Measurements from ENCODE around the gene SNX8.
"Not testable (repeated sequence)": the region's sequence is repeated elsewhere in the genome, so short reads cannot be mapped to it uniquely, and the experiment has no call there.

Gene SNX8

DNA sequence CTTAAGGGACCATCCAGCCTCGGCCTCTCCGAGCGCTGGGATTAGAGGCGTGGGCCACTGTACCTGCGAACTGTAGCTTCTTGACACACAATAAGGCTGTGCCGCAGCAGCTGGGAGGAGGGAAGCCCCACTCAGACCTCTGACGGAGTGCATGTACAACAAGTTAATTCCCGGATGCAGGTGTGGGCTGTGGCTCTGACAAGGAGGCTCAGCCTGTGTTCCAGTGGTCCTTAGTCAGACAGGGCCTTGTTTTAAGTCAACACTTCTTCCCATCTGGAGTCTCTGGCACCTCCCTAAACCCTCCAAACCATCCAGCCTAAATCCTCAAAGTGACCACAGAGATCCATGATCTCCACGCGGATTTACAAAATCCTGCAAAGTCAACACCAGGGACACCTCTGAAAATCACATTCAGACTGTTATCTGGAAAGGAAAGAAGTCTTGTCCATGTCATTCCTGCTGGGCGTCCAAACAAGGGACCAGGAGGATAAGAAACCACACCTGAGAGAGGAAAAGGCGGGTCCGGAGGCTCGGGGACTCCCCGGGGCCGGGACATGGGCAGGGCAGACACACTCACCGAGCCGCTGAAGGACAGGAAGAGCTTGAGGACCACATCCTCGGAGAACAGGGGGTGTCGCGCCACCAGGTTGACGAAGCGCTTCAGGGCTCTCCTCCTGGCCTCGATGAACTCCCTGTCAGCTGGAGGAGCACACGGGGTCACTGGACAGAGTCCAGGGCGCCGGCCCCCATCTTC, 42.8 kb downstream of the SNX8 start:
- H3K4me1 ChIP-seq (ENCODE audit: insufficient read depth, low read length) = no peaks in the 10 kb centered on the region
- peaks cover 11% of the 10 kb centered on the region for H3K36me3 ChIP-seq (ENCODE audit: insufficient read depth, low read length)
- no peaks in the 10 kb centered on the region for H3K9me3 ChIP-seq (ENCODE audit: low read length)
- H3K9ac ChIP-seq (ENCODE audit: low read length) = no peak overlapping the region
- H3K4me3 ChIP-seq (ENCODE audit: low read depth in 1 of 2, low read length in 2 of 2) = no peak overlapping the region
- H3K27ac ChIP-seq (ENCODE audit: low read depth, low read length) = no peak overlapping the region
- H3K27me3 ChIP-seq (ENCODE audit: control insufficient read depth in 1 of 2, insufficient read depth in 2 of 2, low read length in 2 of 2) = no peaks in the 10 kb centered on the region

DNA sequence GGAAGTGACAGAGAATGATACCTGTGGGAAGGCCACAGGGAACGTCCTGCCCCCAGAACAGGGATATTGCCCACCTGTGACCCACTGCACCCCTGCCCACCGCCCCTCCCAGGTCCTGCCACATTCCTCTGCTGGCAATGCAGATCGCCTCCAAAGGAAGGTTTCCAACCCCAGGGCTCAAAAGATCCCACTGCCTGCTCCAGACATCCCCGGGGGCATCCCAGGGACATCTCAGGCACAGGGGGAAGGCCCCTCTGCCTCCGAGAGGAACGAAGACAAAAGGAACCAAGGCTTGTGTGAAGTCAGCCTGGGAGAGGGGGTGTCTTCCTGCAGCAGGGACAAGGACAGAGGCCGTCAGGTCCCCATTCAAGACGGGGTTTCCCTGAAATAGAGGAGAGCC, 43.7 kb downstream of the SNX8 start:
- H3K4me1 ChIP-seq (ENCODE audit: insufficient read depth, low read length) = no peaks in the 10 kb centered on the region
- no peaks in the 10 kb centered on the region for H3K9me3 ChIP-seq (ENCODE audit: low read length)
- H3K9ac ChIP-seq (ENCODE audit: low read length) = no peak overlapping the region
- H3K27me3 ChIP-seq (ENCODE audit: control insufficient read depth in 1 of 2, insufficient read depth in 2 of 2, low read length in 2 of 2) = no peaks in the 10 kb centered on the region
- H3K27ac ChIP-seq (ENCODE audit: low read depth, low read length) = no peak overlapping the region
- no peak overlapping the region for H3K4me3 ChIP-seq (ENCODE audit: low read depth in 1 of 2, low read length in 2 of 2)
- peaks cover 11% of the 10 kb centered on the region for H3K36me3 ChIP-seq (ENCODE audit: insufficient read depth, low read length)

GRCh38 chr7:2269991-2270460, 44.2 kb downstream of the SNX8 start:
- H3K27ac ChIP-seq (ENCODE audit: low read depth, low read length) = no peak overlapping the region
- no peaks in the 10 kb centered on the region for H3K27me3 ChIP-seq (ENCODE audit: control insufficient read depth in 1 of 2, insufficient read depth in 2 of 2, low read length in 2 of 2)
- H3K36me3 ChIP-seq (ENCODE audit: insufficient read depth, low read length) = peaks cover 11% of the 10 kb centered on the region
- H3K4me3 ChIP-seq (ENCODE audit: low read depth in 1 of 2, low read length in 2 of 2) = no peak overlapping the region
- H3K4me1 ChIP-seq (ENCODE audit: insufficient read depth, low read length) = no peaks in the 10 kb centered on the region
- H3K9ac ChIP-seq (ENCODE audit: low read length) = no peak overlapping the region
- H3K9me3 ChIP-seq (ENCODE audit: low read length) = no peaks in the 10 kb centered on the region

GRCh38 chr7:2269089-2269990, 44.9 kb downstream of the SNX8 start:
- not testable (repeated sequence) for H3K4me3 ChIP-seq (ENCODE audit: low read depth in 1 of 2, low read length in 2 of 2); H3K27me3 ChIP-seq (ENCODE audit: control insufficient read depth in 1 of 2, insufficient read depth in 2 of 2, low read length in 2 of 2); H3K36me3 ChIP-seq (ENCODE audit: insufficient read depth, low read length); H3K9me3 ChIP-seq (ENCODE audit: low read length); H3K4me1 ChIP-seq (ENCODE audit: insufficient read depth, low read length); H3K27ac ChIP-seq (ENCODE audit: low read depth, low read length); H3K9ac ChIP-seq (ENCODE audit: low read length)

DNA sequence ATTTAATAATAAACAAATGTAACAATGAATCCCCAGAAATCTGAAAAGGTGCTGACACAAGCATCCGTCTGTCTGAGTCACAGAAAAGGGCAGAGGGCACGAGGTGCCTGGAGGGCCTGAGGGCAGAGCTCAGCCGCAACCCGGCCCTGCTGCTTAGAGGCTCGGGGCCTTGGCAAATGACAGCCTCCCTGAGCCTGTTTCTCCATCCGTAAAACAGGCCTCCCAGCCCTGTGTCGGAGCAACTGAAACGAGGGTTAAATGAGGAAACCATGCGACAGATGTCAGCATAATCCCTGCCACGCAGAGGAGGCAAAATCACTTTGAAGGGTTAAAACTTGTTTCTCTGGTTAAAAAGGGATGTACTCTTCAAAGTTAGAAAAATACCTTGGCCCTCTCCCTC, 47.3 kb downstream of the SNX8 start:
- Histone ChIP-seq H3K9me3 (ENCODE audit: low read length) (no peaks in the 10 kb centered on the region), H3K27ac (ENCODE audit: low read depth, low read length) (no peak overlapping the region), H3K4me1 (ENCODE audit: insufficient read depth, low read length) (no peaks in the 10 kb centered on the region), H3K36me3 (ENCODE audit: insufficient read depth, low read length) (peaks cover 9% of the 10 kb centered on the region), H3K9ac (ENCODE audit: low read length) (no peak overlapping the region), H3K27me3 (ENCODE audit: control insufficient read depth in 1 of 2, insufficient read depth in 2 of 2, low read length in 2 of 2) (no peaks in the 10 kb centered on the region), H3K4me3 (ENCODE audit: low read depth in 1 of 2, low read length in 2 of 2) (no peak overlapping the region)

GRCh38 chr7:2264158-2264557, 50.1 kb downstream of the SNX8 start:
- peaks cover 5% of the 10 kb centered on the region for H3K36me3 ChIP-seq (ENCODE audit: insufficient read depth, low read length)
- no peak overlapping the region for H3K9ac ChIP-seq (ENCODE audit: low read length)
- H3K27ac ChIP-seq (ENCODE audit: low read depth, low read length) = no peak overlapping the region
- H3K4me3 ChIP-seq (ENCODE audit: low read depth in 1 of 2, low read length in 2 of 2) = no peak overlapping the region
- no peaks in the 10 kb centered on the region for H3K4me1 ChIP-seq (ENCODE audit: insufficient read depth, low read length)
- no peaks in the 10 kb centered on the region for H3K27me3 ChIP-seq (ENCODE audit: control insufficient read depth in 1 of 2, insufficient read depth in 2 of 2, low read length in 2 of 2)
- no peaks in the 10 kb centered on the region for H3K9me3 ChIP-seq (ENCODE audit: low read length)

- Histone ChIP-seq H3K27me3 (ENCODE audit: control insufficient read depth in 1 of 2, insufficient read depth in 2 of 2, low read length in 2 of 2) (no peaks in the 10 kb centered on the region), H3K27ac (ENCODE audit: low read depth, low read length) (no peak overlapping the region), H3K9me3 (ENCODE audit: low read length) (no peaks in the 10 kb centered on the region), H3K4me3 (ENCODE audit: low read depth in 1 of 2, low read length in 2 of 2) (no peak overlapping the region), H3K4me1 (ENCODE audit: insufficient read depth, low read length) (no peaks in the 10 kb centered on the region), H3K9ac (ENCODE audit: low read length) (no peak overlapping the region), H3K36me3 (ENCODE audit: insufficient read depth, low read length) (peaks cover 5% of the 10 kb centered on the region)
Observed at GRCh38 chr7:2263176-2263575, 51.1 kb downstream of the SNX8 start.

DNA sequence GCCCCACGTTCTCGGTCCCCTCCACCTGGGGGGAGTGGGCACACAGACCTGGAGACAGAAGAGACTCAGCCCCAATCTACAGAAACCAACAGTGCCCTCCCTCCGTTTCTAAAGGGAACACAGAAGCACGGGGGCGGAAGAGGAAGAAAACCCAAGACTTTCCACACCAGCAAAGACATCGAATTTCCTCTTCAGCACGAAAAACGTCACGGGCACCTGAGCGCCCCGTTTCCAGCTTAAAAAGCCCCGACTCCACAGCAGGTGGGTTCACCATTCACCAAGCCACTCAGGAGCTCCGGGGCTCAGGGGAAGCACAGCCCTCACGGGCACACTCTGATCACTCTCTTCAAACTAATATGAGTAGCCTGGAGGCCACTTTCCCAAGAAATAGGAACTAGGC, 52.6 kb downstream of the SNX8 start:
- no peak overlapping the region for H3K4me3 ChIP-seq (ENCODE audit: low read depth in 1 of 2, low read length in 2 of 2)

DNA sequence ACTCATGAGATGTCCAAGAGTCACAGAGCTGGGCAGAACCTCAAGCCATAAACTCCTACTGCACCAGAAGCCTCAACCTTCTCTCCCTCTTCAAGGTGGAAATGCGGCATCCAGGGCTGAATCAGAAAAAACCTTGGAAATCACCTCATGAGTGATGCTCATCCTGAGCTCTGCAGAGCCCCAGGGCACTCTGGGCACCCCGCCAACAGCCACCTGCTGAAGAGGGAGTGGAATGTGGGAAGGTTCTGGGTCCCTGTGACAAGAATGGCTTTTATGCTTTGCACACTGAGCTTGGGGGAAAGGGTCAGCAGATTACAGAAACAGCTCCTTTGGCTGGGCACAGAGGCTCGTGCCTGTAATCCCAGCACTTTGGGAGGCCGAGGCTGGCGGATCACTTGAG, 53.4 kb downstream of the SNX8 start:
- Histone ChIP-seq H3K27ac (ENCODE audit: low read depth, low read length) (no peak overlapping the region), H3K36me3 (ENCODE audit: insufficient read depth, low read length) (peaks cover 5% of the 10 kb centered on the region), H3K9me3 (ENCODE audit: low read length) (no peaks in the 10 kb centered on the region), H3K4me1 (ENCODE audit: insufficient read depth, low read length) (no peaks in the 10 kb centered on the region), H3K27me3 (ENCODE audit: control insufficient read depth in 1 of 2, insufficient read depth in 2 of 2, low read length in 2 of 2) (no peaks in the 10 kb centered on the region), H3K4me3 (ENCODE audit: low read depth in 1 of 2, low read length in 2 of 2) (no peak overlapping the region), H3K9ac (ENCODE audit: low read length) (no peak overlapping the region)

More for the DNA sequence above, 52.6 kb downstream of the SNX8 start:
- H3K27me3 ChIP-seq (ENCODE audit: control insufficient read depth in 1 of 2, insufficient read depth in 2 of 2, low read length in 2 of 2) = no peaks in the 10 kb centered on the region
- no peaks in the 10 kb centered on the region for H3K9me3 ChIP-seq (ENCODE audit: low read length)
- no peaks in the 10 kb centered on the region for H3K4me1 ChIP-seq (ENCODE audit: insufficient read depth, low read length)
- H3K9ac ChIP-seq (ENCODE audit: low read length) = no peak overlapping the region
- no peak overlapping the region for H3K27ac ChIP-seq (ENCODE audit: low read depth, low read length)
- peaks cover 5% of the 10 kb centered on the region for H3K36me3 ChIP-seq (ENCODE audit: insufficient read depth, low read length)

DNA sequence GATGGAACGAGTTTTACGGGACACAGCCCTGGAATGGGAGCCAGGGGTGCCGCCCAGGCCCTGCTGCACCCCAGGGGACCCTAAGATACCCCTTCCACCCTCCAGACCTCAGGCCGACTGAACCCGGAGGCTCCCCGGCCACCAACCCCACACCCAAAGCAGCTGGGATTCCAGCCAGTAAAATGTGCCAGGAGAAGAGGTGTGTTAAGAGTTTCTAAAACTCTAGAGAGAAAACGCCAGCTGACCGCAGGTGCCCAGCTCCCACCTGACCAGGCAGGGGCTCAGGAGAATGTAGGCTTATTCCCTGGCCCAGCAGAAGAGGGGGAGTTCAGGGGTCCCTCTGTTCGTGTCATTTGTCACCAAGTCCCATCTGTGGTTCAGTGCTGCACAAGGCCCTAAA, 54.8 kb downstream of the SNX8 start:
- H3K27ac ChIP-seq (ENCODE audit: low read depth, low read length) = no peak overlapping the region
- no peaks in the 10 kb centered on the region for H3K9me3 ChIP-seq (ENCODE audit: low read length)
- H3K4me1 ChIP-seq (ENCODE audit: insufficient read depth, low read length) = no peaks in the 10 kb centered on the region
- no peaks in the 10 kb centered on the region for H3K27me3 ChIP-seq (ENCODE audit: control insufficient read depth in 1 of 2, insufficient read depth in 2 of 2, low read length in 2 of 2)
- H3K9ac ChIP-seq (ENCODE audit: low read length) = no peak overlapping the region
- H3K36me3 ChIP-seq (ENCODE audit: insufficient read depth, low read length) = peaks cover 5% of the 10 kb centered on the region
- H3K4me3 ChIP-seq (ENCODE audit: low read depth in 1 of 2, low read length in 2 of 2) = no peak overlapping the region

GRCh38 chr7:2258661-2259365, 55.4 kb downstream of the SNX8 start:
- Histone ChIP-seq H3K4me3 (ENCODE audit: low read depth in 1 of 2, low read length in 2 of 2) (no peak overlapping the region), H3K4me1 (ENCODE audit: insufficient read depth, low read length) (no peaks in the 10 kb centered on the region), H3K27me3 (ENCODE audit: control insufficient read depth in 1 of 2, insufficient read depth in 2 of 2, low read length in 2 of 2) (no peaks in the 10 kb centered on the region), H3K9ac (ENCODE audit: low read length) (no peak overlapping the region), H3K9me3 (ENCODE audit: low read length) (no peaks in the 10 kb centered on the region), H3K36me3 (ENCODE audit: insufficient read depth, low read length) (peaks cover under 1% of the 10 kb centered on the region), H3K27ac (ENCODE audit: low read depth, low read length) (no peak overlapping the region)
